GM12891 (cell line): ENCODE measurements around the gene UGT1A8.

Experiments
- POLR2A ChIP-seq: IDR thresholded peaks from 2 replicates; pipeline ENCODE4 v1.6.1; 2011; ENCODE audit warnings: low read depth, low read length, control low read depth
- POLR2AphosphoS5 ChIP-seq: IDR thresholded peaks from 2 replicates; pipeline ENCODE4 v1.6.1; 2011; ENCODE audit warnings: low read depth, low read length, control low read depth
- POU2F2 ChIP-seq: IDR thresholded peaks from 2 replicates; pipeline ENCODE4 v1.6.1; 2011; ENCODE audit warnings: low read depth, mild to moderate bottlenecking, control low read depth, low read length, moderate library complexity
- TAF1 ChIP-seq: IDR thresholded peaks from 2 replicates; pipeline ENCODE4 v1.6.1; 2011; ENCODE audit warnings: low read depth, low read length, control low read depth

DNA sequence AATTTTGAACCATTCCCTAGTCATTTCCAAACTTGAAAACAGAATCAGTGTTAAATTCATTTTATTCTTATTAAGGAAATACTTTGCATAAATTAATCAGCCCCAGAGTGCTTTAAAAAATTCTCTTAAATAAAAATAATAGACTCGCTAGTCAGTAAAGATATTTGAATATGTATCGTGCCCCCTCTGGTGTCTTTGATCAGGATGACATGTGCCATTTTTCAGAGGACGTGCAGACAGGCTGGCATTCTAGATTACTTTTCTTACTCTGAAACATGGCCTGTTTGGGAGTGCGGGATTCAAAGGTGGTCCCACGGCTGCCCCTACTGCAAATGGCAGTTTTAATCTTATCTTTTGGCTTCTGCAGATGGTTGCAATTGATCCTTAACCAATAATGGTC, 155.2 kb downstream of the UGT1A8 start:
- TF ChIP-seq POLR2A (no peak), POLR2AphosphoS5 (no peak), TAF1 (no peak), POU2F2 (no peak)
